H1 (cell line): ENCODE measurements around the gene TRMT61B. TPM values are rescaled to one million over a fixed set of nuclear protein-coding genes. Genes with fewer than 3 reads are reported as not detected.

Experiments used
- GTF2F1 ChIP-seq: IDR thresholded peaks from 2 replicates; pipeline ENCODE4 v1.6.1; 2012; ENCODE audit warnings: low read depth, low read length, improper control_type of control experiment, borderline replicate concordance
- PHF8 ChIP-seq: fragments of 200-600 bp; sonication (generic); conservative IDR thresholded peaks from 2 replicates; pipeline ENCODE4 v1.7.1; 2012; ENCODE audit warnings: low read depth, mild to moderate bottlenecking, inconsistent platforms, low read length, moderate library complexity
- POLR2A ChIP-seq, 2 experiments: IDR thresholded peaks; 1 replicate in 1 of 2; 2 replicates in 1 of 2; pipeline ENCODE4 v1.6.1; 2011; ENCODE audit warnings: low read depth in 2 of 2, low read length in 2 of 2, mild to moderate bottlenecking in 2 of 2; ENCODE audit errors: control extremely low read depth in 1 of 2
- TAF7 ChIP-seq: optimal IDR thresholded peaks from 2 replicates; pipeline ENCODE3; 2011; ENCODE audit warnings: low read depth, mild to moderate bottlenecking, inconsistent platforms, low read length, moderate library complexity, borderline replicate concordance
- YY1 ChIP-seq: IDR thresholded peaks from 2 replicates; pipeline ENCODE4 v1.6.1; 2011; ENCODE audit warnings: low read depth, mild to moderate bottlenecking, low read length
- polyA plus RNA-seq, 7 experiments: library from polyadenylated mRNA; depleted of rRNA in 3 of 7; stranded (reverse) in 5 of 7; unstranded in 2 of 7; fragments of >200 nt in 5 of 7; fragments of 200-250 nt in 2 of 7; gene quantifications; 1 replicate in 5 of 7; 2 replicates in 1 of 7; 4 replicates in 1 of 7; pipeline versions ENCODE4 v1.2.1 to v1.2.3, GENCODE V29; 2011 to 2013; ENCODE audit warnings: missing spikeins in 2 of 7, mixed read lengths in 2 of 7
- total RNA-seq: library from RNA; stranded (reverse); fragmentation: NEBNext Ultra II Directional; extraction: Animal tissue kit (Norgen Biotek cat#: 25700); gene quantifications from 2 replicates; pipeline ENCODE4 v1.2.1, GENCODE V29; 2021

TRMT61B gene
- total and polyA plus RNA-seq, 2 of the 8 experiments (the other 6 are each of a cell fraction or from before 2014, with no cell fraction given), result 10.4 to 27.8 TPM

DNA sequence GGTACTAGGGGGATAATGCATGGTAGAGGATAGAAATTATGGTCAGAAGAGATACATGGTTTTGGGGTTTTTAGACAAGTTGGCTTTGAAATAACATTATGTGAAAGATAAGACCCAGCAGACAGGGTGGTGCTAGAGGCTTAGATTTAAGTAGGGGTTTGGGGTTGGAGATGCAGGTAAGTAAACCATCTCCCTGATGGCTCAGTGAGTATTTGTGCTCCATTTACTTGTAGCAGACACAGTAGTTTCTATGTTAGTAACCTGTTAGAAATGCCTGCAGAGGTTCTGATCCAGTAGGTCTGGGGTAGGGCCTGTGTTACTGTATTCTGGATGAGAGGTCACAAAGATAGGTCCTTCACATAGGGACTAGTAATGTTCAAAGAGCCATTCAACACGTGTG is 38.1 kb upstream of the TRMT61B start (continued):
- TF ChIP-seq PHF8, result no peak
- TF ChIP-seq TAF7, result no peak
- no peak for TF ChIP-seq YY1
- no peak for TF ChIP-seq GTF2F1
- TF ChIP-seq POLR2A (IDR thresholded peaks at IDR 0.05; ENCODE audit: control extremely low read depth in 1 of 2, low read depth in 2 of 2, low read length in 2 of 2), result no peak
- TF ChIP-seq, all 59 proteins: peak for 0
